AG10803 (cell line): ENCODE measurements around the gene ZFYVE16.
"Not testable (repeated sequence)": the region's sequence is repeated elsewhere in the genome, so short reads cannot be mapped to it uniquely, and the experiment has no call there.

Experiments
- DNase-seq: peaks from one replicate; pipeline ENCODE4 v3.0.0; 2010; ENCODE audit warnings: low read depth
- H3K4me3 ChIP-seq: 2 replicates; pipeline ENCODE4 v1.5.1; 2011; ENCODE audit warnings: mild to moderate bottlenecking, low read length, control low read depth
- TF ChIP-seq, protein P1 (sequence below): conservative IDR thresholded peaks from 2 replicates; pipeline ENCODE4 v1.5.1; 2011; ENCODE audit warnings: mild to moderate bottlenecking, low read length, control low read depth, inconsistent platforms

ZFYVE16 gene

DNA sequence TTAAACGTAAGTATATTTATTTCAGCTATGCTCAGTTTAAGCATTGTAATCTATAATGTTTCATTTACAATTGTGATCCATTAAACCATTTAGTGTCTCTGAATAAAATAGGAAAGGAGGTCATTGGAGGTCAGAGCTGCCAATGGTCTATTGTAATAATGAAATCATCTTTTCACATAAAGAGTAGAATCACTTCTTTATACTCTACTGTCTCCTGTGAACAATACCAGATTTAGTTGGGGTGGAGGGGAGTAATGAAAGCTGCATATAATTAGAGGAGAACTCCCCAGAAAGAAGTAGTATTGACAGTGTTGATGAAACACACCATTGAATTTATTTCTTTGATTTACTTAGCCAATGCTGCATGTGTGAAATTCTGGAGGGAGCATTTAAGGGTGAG, 35.1 kb upstream of the ZFYVE16 start:
- no peak overlapping the region for H3K4me3 ChIP-seq
- DNase-seq = no peak
- TF ChIP-seq, protein P1, sequence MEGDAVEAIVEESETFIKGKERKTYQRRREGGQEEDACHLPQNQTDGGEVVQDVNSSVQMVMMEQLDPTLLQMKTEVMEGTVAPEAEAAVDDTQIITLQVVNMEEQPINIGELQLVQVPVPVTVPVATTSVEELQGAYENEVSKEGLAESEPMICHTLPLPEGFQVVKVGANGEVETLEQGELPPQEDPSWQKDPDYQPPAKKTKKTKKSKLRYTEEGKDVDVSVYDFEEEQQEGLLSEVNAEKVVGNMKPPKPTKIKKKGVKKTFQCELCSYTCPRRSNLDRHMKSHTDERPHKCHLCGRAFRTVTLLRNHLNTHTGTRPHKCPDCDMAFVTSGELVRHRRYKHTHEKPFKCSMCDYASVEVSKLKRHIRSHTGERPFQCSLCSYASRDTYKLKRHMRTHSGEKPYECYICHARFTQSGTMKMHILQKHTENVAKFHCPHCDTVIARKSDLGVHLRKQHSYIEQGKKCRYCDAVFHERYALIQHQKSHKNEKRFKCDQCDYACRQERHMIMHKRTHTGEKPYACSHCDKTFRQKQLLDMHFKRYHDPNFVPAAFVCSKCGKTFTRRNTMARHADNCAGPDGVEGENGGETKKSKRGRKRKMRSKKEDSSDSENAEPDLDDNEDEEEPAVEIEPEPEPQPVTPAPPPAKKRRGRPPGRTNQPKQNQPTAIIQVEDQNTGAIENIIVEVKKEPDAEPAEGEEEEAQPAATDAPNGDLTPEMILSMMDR = no peak

DNA sequence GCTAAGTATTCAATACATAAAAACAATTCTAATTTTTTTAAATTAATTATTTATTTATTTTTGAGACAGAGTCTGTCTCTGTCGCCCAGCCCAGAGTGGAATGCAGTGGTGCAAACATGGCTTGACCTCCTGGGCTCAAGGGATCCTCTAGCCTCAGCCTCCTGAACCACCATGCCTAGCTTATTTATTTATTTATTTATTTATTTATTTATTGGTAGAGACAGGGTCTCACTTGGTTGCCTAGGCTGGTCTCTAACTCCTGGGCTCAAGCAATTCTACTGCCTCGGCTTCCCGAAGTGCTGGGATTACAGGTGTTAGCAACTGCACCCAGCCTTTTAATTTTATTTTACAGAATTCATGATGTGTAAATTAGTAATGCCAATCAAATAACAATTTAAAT, 33.7 kb upstream of the ZFYVE16 start:
- no peak overlapping the region for H3K4me3 ChIP-seq
- DNase-seq = no peak
- TF ChIP-seq, protein P1 = no peak

DNA sequence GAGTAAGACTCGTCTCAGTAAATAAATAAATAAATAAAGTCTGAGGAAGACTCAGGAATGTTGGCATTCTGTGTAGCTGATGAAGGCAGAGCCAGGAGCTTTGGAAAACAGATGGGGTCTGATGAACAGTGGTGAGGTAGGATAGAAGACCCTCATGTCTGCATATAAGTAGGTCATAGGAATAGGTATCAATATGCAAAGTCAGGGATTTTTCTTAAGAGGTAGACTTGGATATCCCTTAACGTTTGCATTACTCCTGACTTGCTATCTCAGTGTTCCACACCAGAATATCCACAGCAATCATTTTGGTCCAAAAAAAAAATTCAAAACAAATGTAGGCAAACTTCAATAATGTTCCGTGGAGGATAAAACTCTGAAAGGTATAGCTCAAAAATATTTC, 31.3 kb upstream of the ZFYVE16 start:
- no peak overlapping the region for H3K4me3 ChIP-seq
- TF ChIP-seq, protein P1 = no peak
- DNase-seq = no peak

DNA sequence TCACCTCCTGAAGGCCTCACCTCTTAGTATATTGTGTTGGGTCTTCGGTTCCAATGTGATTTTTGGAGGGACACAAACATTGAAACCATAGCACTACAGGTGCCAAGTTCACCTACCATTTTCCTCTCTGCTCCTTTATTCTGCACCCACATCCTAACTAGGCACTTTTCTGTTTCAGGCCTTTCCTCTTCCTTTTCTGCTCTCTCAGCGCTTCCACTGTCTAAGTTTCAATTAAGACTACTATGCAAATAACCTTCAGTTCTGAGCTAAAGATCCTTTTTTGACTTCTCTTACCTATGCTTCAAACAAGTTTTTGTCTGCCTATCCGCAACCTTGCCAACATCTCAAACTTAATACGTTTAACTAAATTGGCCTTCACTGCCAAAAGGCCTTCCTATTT, 25.4 kb upstream of the ZFYVE16 start:
- H3K4me3 ChIP-seq = no peak overlapping the region
- DNase-seq = no peak
- TF ChIP-seq, protein P1 = no peak

DNA sequence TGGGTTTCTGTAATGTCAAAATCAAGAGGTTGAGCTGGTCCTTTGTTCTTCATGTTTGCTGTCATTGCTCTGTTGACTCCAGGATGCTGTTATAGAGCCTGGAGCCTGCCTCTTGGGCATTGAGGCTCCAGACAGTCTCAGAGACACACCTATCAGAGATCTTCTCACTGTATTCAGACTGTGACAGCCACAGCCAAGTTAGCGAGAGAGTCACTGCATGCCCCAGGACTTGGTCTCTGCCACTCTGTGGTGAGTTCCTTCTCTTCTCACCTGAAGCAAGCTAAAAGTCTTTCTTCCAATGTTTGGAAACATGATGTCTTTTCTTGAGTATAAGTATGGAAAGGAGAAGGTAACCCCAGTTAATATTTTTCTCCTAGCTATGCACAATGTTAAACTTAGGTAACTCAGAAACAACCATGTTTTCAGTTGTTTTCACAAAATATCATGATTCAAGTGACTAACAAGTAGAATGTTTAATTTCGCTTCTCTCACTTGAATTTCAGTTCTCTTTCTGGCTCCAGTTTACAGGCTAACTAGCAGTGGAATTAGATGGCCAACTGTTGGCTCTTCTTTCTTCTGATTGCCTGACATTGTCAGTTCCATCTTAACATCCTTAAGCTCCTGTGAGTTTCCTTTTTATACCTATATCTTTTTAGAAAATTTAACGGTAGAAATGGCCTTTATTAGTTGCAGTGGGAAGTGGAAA, 20.6 kb upstream of the ZFYVE16 start:
- TF ChIP-seq, protein P1 = no peak
- H3K4me3 ChIP-seq = no peak overlapping the region
- DNase-seq = no peak

DNA sequence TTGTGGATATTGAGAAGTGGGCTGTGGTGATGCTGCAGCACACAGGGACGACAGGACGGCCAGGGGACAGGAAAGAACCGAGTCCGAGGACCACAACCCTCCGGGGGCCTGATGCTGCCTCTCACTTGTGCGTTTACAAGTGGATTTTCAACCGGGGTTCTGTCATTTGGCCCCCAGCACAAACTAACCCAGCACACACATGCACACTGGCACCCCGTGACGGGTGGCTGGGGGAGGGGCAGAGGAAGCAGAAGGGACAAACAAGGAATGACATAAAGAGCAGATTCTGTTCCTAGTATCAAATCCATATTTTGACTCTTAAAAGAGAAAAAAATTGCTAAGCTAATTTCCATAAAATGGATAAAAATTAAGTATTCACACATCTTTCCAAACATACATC, 18.3 kb upstream of the ZFYVE16 start:
- no peak overlapping the region for H3K4me3 ChIP-seq
- TF ChIP-seq, protein P1 = no peak

DNA sequence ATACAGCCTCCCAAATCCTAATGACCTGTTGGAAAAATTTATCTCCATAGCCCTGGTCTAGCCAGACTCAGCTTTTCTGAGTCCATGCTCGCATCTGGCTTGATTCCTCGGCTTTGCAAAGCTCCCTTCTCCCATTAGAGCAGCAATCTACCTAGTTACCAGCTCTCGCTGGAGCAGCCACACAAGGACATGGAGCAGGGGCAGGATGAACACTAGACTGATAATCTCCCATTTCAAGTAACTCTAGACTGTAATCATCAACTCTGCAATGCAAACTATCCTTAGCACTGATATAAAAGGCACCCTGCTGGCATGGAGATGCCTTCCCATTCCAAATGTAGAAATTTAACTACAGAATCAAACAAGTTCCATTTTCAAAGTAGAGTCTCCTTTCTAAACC, 17.5 kb upstream of the ZFYVE16 start:
- H3K4me3 ChIP-seq, DNase-seq: not testable (repeated sequence)

More for the DNA sequence above, 18.3 kb upstream of the ZFYVE16 start:
- no peak for DNase-seq

DNA sequence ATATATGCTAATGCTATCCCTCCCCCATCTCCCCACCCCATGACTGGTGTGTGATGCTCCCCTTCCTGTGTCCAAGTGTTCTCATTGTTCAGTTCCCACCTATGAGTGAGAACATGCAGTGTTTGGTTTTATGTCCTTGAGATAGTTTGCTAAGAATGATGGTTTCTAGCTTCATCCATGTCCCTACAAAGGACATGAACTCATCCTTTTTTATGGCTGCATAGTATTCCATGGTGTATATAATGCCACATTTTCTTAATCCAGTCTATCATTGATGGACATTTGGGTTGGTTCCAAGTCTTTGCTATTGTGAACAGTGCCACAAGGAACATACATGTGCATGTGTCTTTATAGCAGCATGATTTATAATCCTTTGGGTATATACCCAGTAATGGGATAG, 16.6 kb upstream of the ZFYVE16 start:
- not testable (repeated sequence) for DNase-seq, H3K4me3 ChIP-seq
